ENCODE measurements around the gene MACROD2.

MACROD2 gene

DNA sequence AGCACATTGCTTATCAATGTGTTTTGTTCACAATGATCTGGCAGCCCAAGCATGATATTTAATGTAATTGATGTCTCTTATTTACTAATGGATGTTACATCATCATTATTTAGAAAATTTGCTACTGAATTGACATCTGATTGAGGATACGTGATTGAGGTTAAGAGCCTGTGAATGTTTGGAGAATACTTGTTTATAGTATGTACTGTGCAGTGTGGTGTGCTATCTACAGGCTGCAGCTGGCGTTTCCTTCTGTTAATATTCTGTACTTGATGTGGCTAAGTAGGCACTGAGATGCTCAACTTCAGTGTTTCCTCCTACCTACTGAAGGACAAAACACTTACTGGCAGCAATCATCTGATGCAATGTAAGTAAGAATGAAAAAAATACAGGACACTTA is 1051.7 kb downstream of the MACROD2 start:
- DNase-seq (ENCODE audit: low spot score): no peak
- in situ Hi-C loops (cut with MboI; ENCODE audit: low sequenced_read_pairs, unreplicated experiment): no loop called here
- TF ChIP-seq, protein P1, sequence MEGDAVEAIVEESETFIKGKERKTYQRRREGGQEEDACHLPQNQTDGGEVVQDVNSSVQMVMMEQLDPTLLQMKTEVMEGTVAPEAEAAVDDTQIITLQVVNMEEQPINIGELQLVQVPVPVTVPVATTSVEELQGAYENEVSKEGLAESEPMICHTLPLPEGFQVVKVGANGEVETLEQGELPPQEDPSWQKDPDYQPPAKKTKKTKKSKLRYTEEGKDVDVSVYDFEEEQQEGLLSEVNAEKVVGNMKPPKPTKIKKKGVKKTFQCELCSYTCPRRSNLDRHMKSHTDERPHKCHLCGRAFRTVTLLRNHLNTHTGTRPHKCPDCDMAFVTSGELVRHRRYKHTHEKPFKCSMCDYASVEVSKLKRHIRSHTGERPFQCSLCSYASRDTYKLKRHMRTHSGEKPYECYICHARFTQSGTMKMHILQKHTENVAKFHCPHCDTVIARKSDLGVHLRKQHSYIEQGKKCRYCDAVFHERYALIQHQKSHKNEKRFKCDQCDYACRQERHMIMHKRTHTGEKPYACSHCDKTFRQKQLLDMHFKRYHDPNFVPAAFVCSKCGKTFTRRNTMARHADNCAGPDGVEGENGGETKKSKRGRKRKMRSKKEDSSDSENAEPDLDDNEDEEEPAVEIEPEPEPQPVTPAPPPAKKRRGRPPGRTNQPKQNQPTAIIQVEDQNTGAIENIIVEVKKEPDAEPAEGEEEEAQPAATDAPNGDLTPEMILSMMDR (IDR thresholded peaks at IDR 0.05; ENCODE audit: borderline replicate concordance, control extremely low read depth, extremely low read depth, insufficient read depth, missing control alignments): no peak

DNA sequence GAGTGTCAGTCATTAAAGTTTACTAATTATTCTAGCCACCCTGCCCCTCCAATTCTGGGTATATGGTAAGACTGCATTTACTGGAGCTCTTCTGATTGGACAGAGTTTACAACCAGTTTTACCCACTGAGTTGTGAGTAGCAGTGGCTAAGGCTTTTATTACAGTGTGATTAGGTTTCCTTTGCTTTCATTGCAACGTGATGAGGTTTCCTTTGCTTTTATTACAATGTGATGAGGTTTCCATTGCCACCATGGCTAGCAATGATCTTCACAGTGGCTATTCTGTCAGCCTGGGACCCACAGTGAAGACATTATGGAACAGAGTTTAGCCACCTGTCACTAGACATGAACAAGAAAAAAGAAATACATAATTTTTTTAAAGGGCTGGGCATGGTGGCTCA is 1052.3 kb downstream of the MACROD2 start:
- DNase-seq (ENCODE audit: low spot score): no peak
- in situ Hi-C loops (cut with MboI; ENCODE audit: low sequenced_read_pairs, unreplicated experiment): no loop called here
- TF ChIP-seq, protein P1 (IDR thresholded peaks at IDR 0.05; ENCODE audit: borderline replicate concordance, control extremely low read depth, extremely low read depth, insufficient read depth, missing control alignments): no peak

DNA sequence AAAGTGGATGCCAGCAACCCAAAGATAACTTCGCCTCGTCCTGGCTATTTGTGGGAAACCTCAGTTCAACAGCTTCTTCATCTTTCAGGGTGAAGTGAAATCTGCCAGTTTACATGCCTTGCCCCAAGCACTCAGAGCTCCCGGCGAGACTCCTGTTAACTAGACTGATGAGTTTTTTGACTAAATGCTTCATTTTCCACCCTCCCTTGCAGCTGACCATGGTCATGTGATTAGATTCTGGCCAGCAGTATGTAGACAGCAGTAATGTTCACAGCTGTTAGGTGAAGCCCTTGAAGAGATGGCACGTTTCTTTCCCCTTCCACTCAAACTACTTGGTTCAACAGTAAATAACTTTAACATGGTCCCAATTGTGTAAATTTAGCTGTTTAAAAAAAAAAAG is 1060.9 kb downstream of the MACROD2 start:
- no peak for DNase-seq (ENCODE audit: low spot score)
- TF ChIP-seq, protein P1 (IDR thresholded peaks at IDR 0.05; ENCODE audit: borderline replicate concordance, control extremely low read depth, extremely low read depth, insufficient read depth, missing control alignments): no peak
- in situ Hi-C loops (cut with MboI; ENCODE audit: low sequenced_read_pairs, unreplicated experiment): no loop called here

DNA sequence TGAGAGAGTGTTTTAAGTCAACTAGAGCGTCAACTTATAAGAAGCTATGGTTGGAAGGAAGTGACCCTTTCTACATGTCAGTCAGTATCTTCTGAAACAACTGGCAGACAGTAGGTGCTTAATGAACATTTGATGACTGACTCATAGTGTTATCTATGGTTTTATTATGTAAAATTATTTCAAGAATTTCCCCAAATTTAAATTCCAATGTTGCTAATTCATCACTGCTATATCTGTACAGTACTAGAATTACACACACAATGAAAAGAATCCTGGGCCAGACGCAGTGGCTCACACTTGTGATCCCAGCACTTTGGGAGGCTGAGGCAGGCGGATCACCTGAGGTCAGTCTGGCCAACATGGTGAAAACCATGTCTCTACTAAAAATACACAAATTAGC is 1063.5 kb downstream of the MACROD2 start:
- TF ChIP-seq, protein P1 (IDR thresholded peaks at IDR 0.05; ENCODE audit: borderline replicate concordance, control extremely low read depth, extremely low read depth, insufficient read depth, missing control alignments): no peak
- DNase-seq (ENCODE audit: low spot score): no peak
- in situ Hi-C loops (cut with MboI; ENCODE audit: low sequenced_read_pairs, unreplicated experiment): no loop called here

DNA sequence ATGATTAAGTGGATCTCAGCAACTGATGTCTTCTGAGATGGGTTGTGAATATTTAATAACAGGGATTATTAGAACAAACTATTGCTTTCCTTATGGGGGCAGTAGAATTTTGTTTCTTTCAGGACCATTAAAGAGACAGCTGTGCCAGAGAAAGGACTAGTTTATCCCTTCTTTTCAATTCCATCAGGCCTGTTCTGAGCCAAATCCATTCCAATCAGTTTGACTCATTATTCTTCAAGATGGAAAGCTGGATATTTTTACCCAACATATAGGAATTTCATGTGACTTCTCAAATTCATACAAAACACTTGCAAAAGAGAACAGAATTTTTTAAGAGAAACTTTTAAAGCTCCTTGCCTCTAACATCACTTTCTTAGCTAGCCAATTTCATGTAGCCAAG is 1064.1 kb downstream of the MACROD2 start:
- TF ChIP-seq, protein P1 (IDR thresholded peaks at IDR 0.05; ENCODE audit: borderline replicate concordance, control extremely low read depth, extremely low read depth, insufficient read depth, missing control alignments): no peak
- no peak for DNase-seq (ENCODE audit: low spot score)
- in situ Hi-C loops (cut with MboI; ENCODE audit: low sequenced_read_pairs, unreplicated experiment): no loop called here

DNA sequence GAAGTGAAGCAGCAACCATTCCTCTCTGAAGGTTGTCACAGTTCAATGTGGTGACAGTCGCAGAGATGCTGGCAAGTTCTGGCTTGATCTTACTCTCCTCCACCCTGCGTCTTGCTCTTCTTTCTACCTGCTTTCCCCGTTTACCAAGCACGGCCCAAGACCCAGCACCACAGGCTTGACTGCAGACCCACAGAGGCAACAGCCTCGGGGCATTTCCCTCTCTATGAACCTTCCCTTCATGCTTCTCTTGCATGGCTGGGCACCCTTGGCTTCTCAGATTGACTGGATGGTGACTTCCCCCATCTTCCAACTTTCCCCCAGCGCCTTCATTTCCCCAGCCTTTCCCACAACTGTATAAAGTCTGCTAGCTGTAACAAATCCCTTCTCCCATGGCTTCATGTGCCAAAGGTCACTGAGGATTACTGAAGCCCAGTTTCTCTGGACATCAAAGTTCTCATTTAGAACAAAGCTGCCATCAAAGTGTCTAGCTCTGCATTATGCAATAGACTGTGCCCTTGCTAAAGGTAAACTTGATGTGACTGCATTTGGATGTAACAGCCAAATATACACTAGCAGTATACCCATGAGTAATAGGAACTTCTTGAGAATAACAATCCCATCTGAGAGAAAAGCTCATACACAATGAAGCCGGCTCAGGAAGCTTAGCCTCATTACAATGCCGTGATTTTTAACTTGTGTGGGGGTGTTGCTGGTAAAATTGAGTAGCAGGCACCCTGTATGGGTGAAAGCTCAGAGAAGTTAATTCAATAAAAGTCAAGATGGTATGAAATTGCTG is 1065.1 kb downstream of the MACROD2 start:
- no peak for DNase-seq (ENCODE audit: low spot score)
- in situ Hi-C loops (cut with MboI; ENCODE audit: low sequenced_read_pairs, unreplicated experiment): no loop called here
- TF ChIP-seq, protein P1 (IDR thresholded peaks at IDR 0.05; ENCODE audit: borderline replicate concordance, control extremely low read depth, extremely low read depth, insufficient read depth, missing control alignments): no peak

All from GM13976 (cell line).